NCI-H446 (cell line): ENCODE results near the gene TBC1D1.
"Not testable (repeated sequence)": the region's sequence is repeated elsewhere in the genome, so short reads cannot be mapped to it uniquely, and the experiment has no call there.

Experiments used
- DNase-seq, 2 experiments: peaks; one replicate each; lab custom pipeline; 2025; lab: John Stamatoyannopoulos, UW

Gene TBC1D1

DNA sequence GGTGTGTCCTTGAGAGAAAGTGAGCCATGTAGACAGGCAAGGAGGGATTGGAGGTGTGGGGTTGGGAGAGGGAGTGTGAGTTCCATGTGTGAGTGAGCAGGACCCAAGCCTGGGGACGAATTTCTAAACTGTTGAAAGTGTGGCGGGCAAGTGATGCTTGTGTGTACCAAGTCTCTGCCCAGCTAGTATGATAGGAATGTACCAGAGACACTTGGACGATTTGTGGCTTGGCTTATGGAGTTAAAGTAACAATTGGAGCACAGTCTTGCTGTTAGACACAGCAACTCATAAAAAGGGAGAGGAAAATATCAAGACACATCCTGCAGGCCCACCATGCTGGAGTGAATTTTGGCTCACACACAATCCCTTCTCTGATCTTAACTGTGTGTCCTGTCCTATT lies 77.9 kb downstream of the TBC1D1 start:
- no peak for DNase-seq

DNA sequence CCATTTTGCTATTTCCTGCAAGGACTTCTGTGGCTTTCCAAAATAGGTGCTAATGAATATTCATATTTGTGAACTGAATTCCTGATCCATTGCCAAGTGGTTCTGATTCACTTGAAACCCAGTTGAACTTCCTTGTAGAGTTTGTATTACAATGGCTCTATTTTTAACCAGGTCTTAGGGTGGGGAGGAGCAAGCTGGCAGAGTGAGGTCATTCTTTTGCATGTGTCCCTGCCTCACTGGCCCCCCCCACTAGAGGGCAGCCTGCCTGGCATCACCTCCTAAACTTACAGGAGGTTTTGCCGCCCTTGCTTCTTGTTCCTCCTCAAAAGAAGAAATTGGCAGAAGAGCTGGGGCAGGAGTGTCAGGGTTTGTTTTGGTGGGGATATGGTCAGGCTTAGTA lies 79.8 kb downstream of the TBC1D1 start:
- no peak for DNase-seq

DNA sequence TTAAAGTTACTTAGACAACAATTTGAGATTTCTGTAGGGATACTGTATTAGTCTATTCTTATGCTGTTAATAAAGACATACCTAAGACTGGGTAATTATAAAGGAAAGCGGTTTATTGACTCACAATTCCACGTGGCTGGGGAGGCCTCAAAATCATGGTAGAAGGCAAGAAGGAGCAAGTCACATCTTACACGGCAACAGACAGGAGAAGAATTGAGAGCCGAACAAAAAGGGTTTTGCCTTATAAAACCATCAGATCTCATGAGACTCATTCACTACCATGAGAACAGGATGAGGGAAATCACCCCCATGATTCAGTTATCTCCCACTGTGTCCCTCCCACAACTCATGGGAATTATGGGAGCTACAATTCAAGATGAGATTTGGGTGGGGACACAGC lies 80.3 kb downstream of the TBC1D1 start:
- no peak for DNase-seq

DNA sequence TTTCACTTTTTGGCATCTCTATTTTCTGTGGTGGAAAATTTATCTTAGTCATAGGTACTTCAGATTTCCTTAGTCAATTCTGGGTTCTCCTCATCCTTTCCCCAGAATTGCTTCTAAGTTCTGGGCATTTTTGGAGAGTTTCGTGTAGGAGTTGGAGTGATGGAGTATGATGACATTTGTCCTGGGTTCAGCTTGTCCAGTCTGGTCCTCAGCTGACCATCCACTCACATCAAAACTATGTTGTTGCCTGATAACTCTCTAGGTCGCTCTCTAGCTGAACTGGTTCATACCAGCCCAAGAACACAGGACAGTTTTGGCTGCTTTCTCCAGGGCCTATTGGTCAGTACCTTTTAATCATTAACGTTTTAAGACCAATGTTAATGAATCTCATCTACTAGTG lies 82.6 kb downstream of the TBC1D1 start:
- DNase-seq, result no peak

DNA sequence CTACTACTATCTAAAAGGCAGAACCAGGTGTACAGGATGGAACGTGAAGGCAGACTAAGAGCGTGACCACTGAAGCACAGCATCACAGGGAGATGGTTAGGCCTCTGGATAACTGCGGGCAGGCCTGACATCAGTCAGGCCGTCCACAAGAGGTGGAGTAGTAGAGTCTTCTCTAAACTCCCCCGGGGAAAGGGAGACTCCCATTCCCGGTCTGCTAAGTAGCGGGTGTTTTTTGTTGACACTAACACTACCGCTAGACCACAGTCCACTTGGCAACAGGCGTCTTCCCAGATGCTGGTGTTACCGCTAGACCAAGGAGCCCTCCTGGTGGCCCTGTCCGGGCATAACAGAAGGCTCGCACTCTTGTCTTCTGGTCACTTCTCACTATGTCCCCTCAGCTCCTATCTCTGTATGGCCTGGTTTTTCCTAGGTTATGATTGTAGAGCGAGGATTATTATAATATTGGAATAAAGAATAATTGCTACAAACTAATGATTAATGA lies 84.5 kb downstream of the TBC1D1 start:
- not testable (repeated sequence) for DNase-seq

DNA sequence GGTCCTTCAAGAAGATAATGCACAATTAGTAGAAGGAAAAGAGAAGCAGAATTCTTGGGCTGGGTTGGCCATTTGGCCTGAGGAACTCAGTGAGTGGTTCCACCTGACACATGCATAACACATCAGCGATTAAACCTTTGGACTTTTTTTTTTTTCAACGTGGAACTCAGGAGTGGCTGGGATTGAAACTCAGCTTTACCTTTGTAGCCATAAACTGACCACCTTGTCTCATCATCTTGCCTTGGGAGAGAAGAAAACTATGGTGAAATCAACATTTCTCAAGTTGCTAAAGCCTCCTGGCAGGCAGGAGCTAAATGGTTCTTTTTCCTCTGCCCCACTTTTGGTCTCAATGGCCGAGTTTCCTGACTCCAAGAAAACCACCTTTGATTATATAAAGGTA lies 85.6 kb downstream of the TBC1D1 start:
- DNase-seq, result no peak

DNA sequence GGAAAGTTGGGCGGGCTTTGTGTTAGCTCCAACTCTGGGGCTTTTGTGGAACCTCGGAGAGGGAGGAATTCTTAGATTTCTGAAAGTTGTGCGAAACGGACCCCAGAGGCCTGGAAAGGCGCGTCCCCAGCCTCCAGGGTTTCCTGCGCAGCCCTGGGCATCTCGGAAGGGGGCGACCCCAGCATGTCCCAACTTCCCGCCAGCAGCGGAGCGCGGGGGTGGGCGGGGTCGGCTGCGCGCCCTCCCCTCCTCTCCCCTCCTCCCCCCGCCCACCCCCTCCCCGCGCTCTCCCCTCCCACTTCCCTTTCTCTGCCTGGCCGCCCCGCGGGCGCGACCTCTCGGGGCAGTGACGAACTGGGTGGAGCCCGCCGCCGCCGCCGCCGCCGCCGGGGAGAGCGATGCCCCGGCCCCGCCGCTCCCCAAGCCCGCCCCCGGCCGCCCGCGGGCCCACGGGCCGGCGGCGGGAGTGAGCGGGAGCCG lies 86.1 kb downstream of the TBC1D1 start:
- DNase-seq, result peak in 1 of 2 experiments; percentile 76

DNA sequence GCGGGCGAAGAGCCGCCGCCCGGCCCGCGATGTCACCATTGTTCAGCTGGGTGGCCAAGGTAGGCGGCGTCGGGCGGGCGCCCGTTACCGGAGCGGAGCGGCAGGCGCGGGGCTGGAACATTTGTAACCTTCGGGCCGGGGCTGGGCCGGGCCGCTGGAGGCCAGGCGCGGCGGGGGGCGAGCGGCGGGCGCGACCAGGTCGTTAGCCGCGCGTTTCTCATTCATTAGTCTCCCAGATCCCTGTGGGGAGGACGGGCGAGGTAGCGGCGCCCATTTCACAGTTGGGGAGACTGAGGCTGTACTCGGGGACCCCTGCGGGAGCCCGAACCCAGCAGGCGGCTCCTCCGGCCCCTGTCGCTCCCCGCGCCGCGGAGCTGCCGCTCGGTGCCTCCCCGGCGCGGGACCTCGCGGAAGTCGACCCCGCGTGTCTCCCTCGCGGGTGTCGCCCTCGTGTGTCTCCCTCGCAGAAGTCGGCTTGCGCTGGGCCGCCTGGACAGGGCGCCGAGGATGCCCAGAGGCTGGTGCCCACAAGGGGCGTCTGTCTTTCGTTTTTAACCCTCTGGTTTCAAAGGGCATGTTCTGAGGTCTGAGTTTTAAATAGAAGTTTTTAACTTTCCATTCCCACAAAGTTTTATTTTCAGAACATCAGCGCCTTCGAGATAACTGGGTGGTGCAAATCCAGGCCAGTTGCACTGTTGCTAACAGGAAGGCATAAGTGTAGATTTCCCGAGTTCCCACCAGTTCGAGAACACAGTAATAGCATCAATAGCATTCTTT lies 86.8 kb downstream of the TBC1D1 start:
- peak in 1 of 2 experiments; percentile 69 for DNase-seq

DNA sequence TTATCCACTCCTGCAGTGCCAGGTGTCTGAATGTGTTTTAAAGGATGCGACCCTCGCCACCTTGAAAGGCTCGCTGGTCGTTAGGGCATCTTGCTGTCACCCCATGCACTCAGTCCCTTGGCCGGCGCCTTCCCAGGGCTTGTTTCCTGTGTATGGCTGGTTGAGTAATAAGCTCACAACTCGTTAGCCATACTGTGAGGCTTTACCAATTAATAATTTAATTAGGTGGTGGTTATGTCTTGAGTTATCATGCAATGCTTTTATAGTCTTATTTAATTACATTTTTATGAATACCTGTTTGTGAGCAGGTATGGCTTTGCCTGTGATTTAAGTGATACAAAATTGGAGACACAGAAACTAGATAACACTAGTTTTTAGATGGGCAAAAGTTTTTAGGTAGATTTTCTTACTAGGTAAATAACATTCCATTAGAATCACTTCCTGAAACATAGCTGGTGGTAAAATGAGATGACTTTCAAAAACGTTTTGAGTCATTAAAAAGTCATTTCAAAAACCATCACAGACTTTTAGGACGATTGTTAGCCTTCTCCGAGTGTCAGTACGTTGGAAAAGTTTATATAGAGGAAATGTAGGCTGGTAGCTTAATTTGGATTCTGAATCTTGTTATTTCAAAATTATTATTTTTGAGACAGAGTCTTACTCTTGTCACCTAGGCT lies 87.5 kb downstream of the TBC1D1 start:
- no peak for DNase-seq

DNA sequence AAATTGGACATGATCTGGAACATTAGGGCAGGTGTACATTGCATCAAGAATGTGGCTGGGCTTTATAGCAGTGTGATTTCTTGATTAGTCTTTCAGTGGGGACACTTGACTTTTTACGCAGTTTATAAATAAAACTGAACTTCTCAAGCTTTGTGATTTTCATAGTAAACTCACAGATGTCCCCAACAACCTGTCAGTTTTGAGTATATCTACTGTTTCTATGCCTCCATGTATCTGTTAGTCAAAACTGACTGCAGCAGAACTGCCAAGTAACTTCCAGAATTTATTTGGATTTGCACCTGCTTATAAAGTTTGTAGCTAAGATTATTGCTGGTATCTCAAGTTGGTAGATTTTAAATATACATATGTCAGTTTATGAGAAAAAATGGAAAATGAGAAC lies 89.4 kb downstream of the TBC1D1 start:
- no peak for DNase-seq

DNA sequence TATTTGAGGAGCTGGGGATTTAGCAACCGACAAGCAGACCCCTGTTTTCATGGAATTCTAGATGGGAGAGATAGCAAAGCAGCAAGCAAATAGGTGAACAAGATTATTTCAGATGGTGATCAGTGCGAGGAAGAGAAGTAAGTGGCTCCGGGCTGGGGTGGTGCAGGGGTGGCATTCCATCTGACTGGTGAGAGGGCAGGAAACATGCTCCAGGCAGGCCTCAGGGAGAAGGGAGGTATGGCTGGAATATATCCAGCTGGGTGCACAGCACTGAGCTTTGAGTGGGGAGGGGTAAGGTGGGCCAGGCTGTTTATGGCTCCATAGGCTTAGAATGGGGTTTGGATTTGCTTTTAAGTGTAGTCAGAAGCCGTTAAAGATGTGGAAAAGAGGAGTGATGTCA lies 90.5 kb downstream of the TBC1D1 start:
- DNase-seq, result no peak

DNA sequence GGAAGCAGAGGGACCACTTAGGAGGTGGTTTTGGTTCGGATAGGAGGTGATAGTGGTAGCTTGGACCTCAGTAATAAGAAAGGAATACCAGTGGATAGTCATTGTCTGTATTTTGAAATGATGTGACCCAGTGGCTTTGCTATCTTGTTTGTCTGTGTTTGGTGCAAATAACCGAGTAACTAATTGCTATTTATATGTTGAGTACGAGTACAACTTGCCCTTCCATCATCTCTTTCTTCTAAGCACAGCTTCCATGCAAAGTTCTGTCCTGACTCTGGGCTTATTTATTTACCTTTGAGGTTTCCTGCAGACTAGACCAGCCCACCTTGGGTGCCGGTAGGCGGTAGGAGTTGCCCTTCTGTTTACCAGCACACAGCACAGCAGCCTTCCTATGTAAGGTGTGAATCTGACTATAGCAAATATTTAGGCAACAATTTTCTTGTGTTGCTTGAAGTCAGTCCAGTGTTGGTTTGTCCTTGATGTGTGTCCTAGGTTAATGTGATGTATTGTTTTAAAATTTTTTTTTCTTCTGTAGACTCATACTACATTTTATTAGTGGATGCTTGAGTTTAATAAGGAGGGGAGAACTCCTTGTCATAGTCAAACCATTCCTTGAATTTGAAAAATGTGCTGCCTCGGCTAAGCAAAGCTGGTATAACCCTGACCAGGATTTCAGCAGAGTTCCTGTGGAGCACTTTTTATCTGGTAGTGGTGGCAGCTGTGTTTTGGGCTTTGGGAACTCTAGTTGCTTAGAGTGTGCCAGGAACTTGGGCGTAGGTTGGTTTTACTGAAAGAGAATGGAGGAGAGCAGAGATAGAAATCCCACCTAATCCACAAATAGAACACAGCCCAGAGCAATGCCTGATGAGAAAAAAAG lies 91.2 kb downstream of the TBC1D1 start:
- peak in 1 of 2 experiments; percentile 13 for DNase-seq

DNA sequence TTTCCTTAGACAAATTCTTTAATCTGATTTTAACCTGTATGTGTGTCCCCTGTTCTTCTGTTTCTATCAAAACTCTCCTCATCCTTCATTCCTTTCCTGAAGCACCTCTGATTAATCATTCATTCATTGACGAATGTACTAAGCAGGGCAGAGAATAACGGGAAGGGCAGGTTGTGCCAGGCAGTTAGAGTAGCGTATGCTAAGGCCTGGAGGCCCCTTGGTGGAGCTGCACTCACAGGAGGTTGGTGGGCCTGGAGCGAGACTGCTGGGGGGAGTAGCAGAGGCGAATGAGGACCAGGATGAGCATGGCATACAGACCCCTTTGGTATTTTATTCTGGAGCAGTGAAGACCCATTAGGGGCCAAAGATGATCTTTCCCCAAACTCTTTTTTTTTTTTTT lies 91.9 kb downstream of the TBC1D1 start:
- no peak for DNase-seq

DNA sequence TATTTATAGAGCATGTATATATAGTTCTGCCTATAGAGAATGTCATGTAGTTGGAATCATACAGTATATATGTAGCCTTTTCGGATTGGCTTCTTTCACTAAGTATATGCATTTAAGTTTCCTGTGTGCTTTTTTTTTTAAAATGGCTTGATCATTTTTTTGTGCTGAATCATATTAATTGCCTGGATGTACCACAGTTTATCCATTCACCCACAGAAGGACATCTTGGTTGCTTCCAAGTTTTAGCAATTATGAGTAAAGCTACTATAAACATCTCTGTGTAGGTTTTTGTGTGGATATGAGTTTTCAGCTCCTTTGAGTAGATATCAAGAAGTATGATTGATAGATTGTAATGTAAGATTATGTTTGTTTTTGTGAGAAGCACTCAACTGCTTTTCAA lies 93.1 kb downstream of the TBC1D1 start:
- no peak for DNase-seq

DNA sequence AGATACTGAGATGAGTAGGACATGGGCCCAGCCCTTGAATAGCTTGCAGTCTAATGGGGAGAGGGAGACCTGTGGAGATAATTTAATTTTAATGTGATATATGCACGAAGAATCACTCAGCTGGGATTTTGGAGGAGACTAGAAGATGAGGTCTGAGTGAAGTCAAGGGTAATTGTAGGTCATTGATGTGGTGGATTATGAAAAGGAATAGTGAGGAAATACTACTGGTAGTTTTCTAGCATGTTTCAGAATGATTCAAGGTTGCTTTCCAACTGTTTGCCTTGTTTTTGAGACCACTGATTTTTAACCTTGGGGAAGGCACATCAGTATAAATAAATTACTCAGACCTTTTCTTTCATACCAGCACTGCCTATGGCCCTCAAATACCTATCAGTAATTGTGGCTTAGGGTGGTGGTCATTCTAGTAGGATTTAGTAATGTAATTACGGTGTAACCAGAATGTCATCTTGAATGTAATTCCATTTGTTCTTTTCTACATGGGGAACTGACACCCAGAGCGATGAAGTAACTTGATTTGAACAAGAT lies 94.9 kb downstream of the TBC1D1 start:
- DNase-seq, result no peak

DNA sequence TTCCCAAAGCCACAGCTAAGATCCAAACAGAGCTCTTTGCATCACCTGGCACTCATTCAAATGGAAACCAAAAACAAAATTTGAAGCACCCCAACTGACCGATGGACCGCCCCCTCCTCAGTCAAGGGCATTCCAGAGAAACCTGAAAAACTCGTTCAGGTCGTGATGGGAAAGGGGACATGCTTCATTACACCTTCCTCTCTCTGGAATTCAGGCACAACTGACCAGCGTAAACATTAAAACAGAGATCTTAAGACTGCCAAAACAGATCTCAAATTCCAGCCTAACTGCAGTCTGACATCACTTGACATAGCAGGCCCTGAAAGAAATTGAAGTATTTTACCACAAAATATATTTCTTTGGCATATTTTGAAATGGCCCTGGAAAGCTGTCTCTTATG lies 97.8 kb downstream of the TBC1D1 start:
- DNase-seq, result no peak

DNA sequence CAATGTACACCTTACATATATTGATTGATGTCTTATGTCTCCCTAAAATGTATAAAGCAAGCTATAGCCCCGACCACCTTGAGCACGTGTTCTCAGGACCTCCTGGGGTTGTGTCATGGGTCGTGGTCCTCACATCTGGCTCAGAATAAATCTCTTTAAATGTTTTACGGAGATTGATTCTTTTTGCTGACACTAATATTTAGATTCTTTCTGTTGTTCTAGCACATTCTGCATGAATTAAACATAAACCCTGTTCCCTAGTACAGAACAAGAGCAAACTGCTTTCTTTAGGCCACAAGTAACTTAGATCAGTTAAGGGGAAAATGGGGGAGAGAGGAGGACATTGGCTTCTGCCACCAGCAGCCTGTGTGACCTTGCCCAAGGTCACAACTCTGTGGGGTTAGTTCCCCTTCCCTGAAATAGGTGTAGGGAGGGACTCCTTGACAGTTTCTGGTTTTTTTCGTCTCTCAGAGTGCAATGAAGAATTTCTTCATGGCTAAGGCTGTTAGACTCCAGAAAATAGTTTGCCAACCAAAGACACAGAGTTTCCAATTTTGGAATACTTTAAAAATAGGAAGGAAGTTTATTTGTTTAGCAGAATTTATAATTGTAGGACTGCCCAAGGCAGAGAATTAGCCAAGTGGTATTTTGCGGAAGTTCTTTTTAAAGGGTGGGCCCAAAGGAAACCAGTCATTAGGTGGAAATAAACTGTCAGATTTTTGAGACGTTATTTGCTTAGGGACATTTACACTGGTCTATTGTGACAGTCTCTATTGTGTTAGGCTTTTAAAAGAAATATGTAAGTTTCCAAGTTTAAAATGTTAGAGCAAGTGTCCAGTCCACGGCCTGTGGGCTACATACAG lies 98.7 kb downstream of the TBC1D1 start:
- no peak for DNase-seq

DNA sequence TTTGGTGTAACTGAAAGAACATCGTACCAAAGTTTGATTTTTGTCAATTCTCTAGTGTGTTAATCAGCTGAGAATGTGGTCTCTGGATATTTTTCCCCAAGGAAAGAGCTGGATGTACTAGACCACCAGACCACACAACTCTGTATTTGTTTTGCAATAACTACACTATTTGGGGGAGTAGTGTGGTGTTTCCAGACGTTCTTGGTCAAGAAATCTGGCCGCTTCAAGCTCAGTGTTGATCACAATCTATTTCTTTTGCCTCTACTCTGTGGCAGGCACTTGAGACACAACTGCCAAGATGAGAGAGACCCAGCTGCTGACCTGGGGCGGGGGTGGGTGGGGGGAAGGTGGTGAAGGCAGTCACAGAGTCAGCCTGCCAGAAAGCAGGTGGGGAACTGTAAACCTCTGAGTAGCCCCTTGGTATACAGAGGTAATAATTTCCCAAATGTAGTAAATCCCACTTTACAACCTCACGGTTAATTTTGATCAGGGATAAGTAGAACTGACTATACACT lies 99.9 kb downstream of the TBC1D1 start:
- no peak for DNase-seq

DNA sequence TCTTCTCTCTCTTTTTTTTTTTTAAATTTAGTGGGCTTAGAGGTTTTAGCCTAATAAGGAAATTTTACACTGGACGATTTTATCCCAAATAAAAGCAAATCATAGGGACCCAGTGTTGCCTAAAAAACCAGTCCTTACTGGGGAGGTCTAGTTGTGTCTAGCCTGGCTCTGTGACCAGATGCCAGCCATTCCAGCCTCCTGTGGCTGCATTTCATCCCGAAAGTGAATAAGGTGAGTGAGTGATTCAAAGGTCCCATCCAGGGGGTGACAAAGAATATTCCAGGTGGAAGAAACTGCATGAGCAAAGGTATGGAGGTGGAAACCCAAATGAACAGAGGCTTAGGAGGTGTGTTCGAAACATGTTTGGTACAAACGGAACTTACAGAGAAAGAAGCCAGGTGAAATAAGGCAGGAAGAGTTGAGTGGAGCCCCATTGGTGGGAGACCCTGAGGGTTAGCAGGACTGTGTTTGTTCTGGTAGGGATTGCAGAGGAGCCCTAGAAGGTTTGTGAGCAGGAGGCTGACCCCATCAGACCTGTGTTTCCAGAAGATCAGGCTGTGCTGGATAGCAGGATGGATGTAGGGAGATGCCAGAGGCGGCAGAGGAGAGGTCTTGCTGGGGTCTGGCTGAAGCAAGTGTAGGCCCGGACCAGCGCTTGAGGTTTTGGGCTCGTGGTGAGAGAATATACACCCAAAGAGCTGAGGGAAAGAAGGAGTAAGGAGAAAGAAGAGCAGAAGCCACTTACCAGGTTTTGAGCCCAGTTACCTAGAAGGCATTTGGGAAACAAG lies 100.9 kb downstream of the TBC1D1 start:
- DNase-seq, result no peak

DNA sequence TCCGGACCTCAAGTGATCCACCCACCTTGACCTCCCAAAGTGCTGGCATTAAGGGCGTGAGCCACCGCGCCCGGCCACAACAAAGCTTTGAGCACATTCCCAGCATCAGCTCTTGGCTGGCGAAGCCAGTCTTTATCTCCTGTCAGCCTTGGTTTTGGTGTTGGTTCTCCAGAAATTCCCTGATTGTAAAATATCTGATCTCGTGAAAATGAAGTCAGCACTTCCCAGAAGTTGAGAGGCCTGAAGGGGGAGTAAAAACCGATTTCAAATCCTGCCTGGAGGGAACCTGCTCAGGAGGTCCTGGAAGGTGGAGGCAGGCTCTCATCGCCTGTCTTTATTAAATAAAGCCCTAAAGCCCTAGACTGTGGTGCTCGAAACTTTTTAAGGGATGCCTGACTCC lies 102.9 kb downstream of the TBC1D1 start:
- DNase-seq, result no peak
